ENCODE measurements around the gene RAB7B. TPM values are rescaled to one million over a fixed set of nuclear protein-coding genes. Genes with fewer than 3 reads are reported as not detected.

The RAB7B gene
- total RNA-seq, 4 donors from 2014 or later, result 0.78 to 2.4 (median 1.3) TPM

- no peak for TF ChIP-seq EP300 (IDR thresholded peaks at IDR 0.05)
- TF ChIP-seq POLR2A (IDR thresholded peaks at IDR 0.05), result no peak
- no peak for TF ChIP-seq CTCF (IDR thresholded peaks at IDR 0.05)
- H3K36me3 ChIP-seq, result no peaks in the 10 kb centered on the region
- 64 to 72% methylated on average over 9 of the region's 9 CpGs for WGBS, 2 donors
- peaks cover 0 to 7% (median 0%) of the 10 kb centered on the region in 4 donors for H3K4me1 ChIP-seq
- no peak overlapping the region for H3K27ac ChIP-seq
- peaks cover 0 to under 1% of the 10 kb centered on the region in 2 donors for H3K27me3 ChIP-seq
- no peak for DNase-seq (ENCODE audit: low spot score in 2 of 2)
- H3K9me3 ChIP-seq, result no peaks in the 10 kb centered on the region
- no peak overlapping the region for H3K4me3 ChIP-seq
These were observed 41.0 kb downstream of the RAB7B start for GRCh38 chr1:205961991-205962820.

DNA sequence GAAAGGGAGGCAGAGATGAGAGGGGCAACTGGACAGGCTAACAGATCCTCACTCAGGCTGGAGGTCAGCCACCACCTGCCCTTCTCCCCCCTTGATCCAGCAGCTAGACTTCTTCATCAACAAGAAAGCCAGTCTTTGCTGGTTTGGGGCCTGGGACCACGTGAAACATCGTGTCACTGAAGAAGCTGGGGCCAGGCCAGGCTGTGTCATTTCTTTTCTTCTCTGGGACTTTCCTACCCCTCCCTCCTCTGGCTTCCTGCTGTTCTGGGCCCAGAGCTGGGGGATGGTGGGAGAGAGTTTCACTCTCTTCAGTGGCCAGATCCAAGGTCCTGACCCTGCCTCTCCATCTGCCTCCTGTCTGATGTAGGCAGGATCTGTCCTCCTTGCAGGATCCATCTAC lies 41.8 kb downstream of the RAB7B start:
- H3K4me1 ChIP-seq, result peaks cover 0 to 7% (median 0%) of the 10 kb centered on the region in 4 donors
- 17 to 19% methylated on average over 2 of the region's 2 CpGs for WGBS, 2 donors

DNA sequence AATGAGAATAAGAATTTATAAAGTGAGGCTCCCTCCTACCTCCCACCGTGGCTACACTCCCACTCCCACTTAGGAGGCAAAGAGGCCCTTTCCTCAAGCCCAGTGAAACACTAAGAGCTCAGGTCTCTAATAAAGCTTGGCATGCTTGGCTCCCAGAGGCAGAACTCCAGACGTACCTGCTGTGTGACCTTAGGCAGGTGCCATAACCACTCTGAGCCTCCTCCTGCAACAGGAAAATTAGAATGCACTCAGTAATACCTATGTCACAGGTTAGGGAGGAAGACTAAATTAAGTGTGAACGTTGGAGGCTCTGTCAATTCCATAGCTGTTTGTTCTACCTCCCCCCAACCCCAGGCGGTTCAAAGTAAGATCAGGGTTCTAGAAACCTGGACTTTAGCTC lies 43.4 kb downstream of the RAB7B start:
- no peak for DNase-seq (ENCODE audit: low spot score in 2 of 2)
- Histone ChIP-seq H3K36me3 (no peaks in the 10 kb centered on the region), H3K27me3 (peaks cover 0 to 17% of the 10 kb centered on the region in 2 donors), H3K9me3 (no peaks in the 10 kb centered on the region), H3K27ac (no peak overlapping the region), H3K4me3 (no peak overlapping the region), H3K4me1 (peaks cover 0 to 7% (median 0%) of the 10 kb centered on the region in 4 donors)
- WGBS, 2 donors, result 73 to 77% methylated on average over 4 of the region's 4 CpGs
- TF ChIP-seq POLR2A (IDR thresholded peaks at IDR 0.05), result no peak
- TF ChIP-seq CTCF (IDR thresholded peaks at IDR 0.05), result no peak
- no peak for TF ChIP-seq EP300 (IDR thresholded peaks at IDR 0.05)

More for the DNA sequence above, 41.8 kb downstream of the RAB7B start:
- no peak overlapping the region for H3K27ac ChIP-seq
- H3K27me3 ChIP-seq, result peaks cover 0 to 8% of the 10 kb centered on the region in 2 donors
- no peak overlapping the region for H3K4me3 ChIP-seq
- H3K36me3 ChIP-seq, result no peaks in the 10 kb centered on the region
- TF ChIP-seq POLR2A (IDR thresholded peaks at IDR 0.05), result no peak
- no peak for TF ChIP-seq EP300 (IDR thresholded peaks at IDR 0.05)
- no peak for TF ChIP-seq CTCF (IDR thresholded peaks at IDR 0.05)
- H3K9me3 ChIP-seq, result no peaks in the 10 kb centered on the region
- no peak for DNase-seq (ENCODE audit: low spot score in 2 of 2)

- WGBS, 2 donors, result 79 to 86% methylated on average over 1 of the region's 1 CpG
- no peak overlapping the region for H3K4me3 ChIP-seq
- no peaks in the 10 kb centered on the region for H3K9me3 ChIP-seq
- H3K4me1 ChIP-seq, result no peaks in the 10 kb centered on the region
- TF ChIP-seq POLR2A (IDR thresholded peaks at IDR 0.05) (no peak), CTCF (IDR thresholded peaks at IDR 0.05) (no peak), EP300 (IDR thresholded peaks at IDR 0.05) (no peak)
- H3K36me3 ChIP-seq, result no peaks in the 10 kb centered on the region
- no peak for DNase-seq (ENCODE audit: low spot score in 2 of 2)
- no peak overlapping the region for H3K27ac ChIP-seq
- H3K27me3 ChIP-seq, result peaks cover 0 to 18% of the 10 kb centered on the region in 2 donors
These were observed 47.7 kb downstream of the RAB7B start for GRCh38 chr1:205955499-205955898.

DNA sequence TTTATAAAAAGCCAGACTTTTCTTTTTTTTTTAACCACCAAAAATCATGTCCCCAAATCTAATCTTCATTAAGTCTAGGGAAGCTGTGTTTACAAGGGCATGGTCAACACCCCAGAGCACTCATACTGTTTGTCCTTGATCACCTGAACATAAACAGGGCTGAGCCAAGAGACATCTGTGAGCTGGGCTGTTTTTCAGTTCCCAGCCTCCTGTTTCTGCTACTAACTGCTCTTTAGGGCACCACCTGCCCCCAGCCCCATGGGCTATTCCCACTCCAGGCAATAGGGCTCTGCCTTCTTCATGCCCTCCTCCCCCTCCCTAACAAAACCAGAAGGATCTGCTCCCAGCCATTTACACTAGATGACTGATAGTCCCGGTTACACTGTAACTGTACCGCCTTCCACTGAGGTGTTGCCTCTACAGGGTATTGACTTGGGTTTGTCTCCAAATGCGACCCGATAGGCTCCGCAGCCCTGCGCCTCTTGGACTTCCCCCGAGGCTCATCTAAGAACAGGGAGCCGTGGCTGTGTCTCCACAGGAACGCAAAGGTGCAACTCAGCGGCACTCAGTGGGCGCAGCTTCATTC lies 48.3 kb downstream of the RAB7B start:
- DNase-seq (ENCODE audit: low spot score in 2 of 2), result no peak
- Histone ChIP-seq H3K27ac (no peak overlapping the region), H3K36me3 (no peaks in the 10 kb centered on the region), H3K4me1 (no peaks in the 10 kb centered on the region), H3K27me3 (peaks cover 0 to 18% of the 10 kb centered on the region in 2 donors), H3K4me3 (no peak overlapping the region), H3K9me3 (no peaks in the 10 kb centered on the region)
- no peak for TF ChIP-seq CTCF (IDR thresholded peaks at IDR 0.05)
- no peak for TF ChIP-seq EP300 (IDR thresholded peaks at IDR 0.05)
- no peak for TF ChIP-seq POLR2A (IDR thresholded peaks at IDR 0.05)
- 70 to 75% methylated on average over 11 of the region's 11 CpGs for WGBS, 2 donors
